Ascending aorta (tissue), 2 donors: ENCODE data around the gene BTD. TPM values are rescaled to one million over a fixed set of nuclear protein-coding genes. Genes with fewer than 3 reads are reported as not detected.

Experiments
- DNase-seq, 2 donors: peaks; one replicate each; pipeline ENCODE4 v3.0.0-alpha.2; 2019; ENCODE audit warnings: low spot score in 2 of 2
- H3K27ac ChIP-seq, 2 donors: fragments of 200-600 bp; sonication (generic); one replicate each; pipeline ENCODE4 v1.5.1; 2016 to 2017; ENCODE audit warnings: mild to moderate bottlenecking in 1 of 2
- H3K27me3 ChIP-seq: fragments of 200-600 bp; sonication (generic); one replicate; pipeline ENCODE4 v1.5.1; 2017
- H3K36me3 ChIP-seq, 2 donors: fragments of 200-600 bp; sonication (generic); one replicate each; pipeline ENCODE4 v1.5.1; 2016
- H3K4me1 ChIP-seq, 2 donors: fragments of 200-600 bp; sonication (generic); one replicate each; pipeline ENCODE4 v1.5.1; 2016 to 2017; ENCODE audit warnings: mild to moderate bottlenecking in 1 of 2
- H3K4me3 ChIP-seq, 2 donors: fragments of 200-600 bp; sonication (generic); one replicate each; pipeline ENCODE4 v1.5.1; 2016 to 2017; ENCODE audit warnings: mild to moderate bottlenecking in 1 of 2
- H3K9me3 ChIP-seq, 2 donors: fragments of 200-600 bp; sonication (generic); one replicate each; pipeline ENCODE4 v1.5.1; 2016
- CTCF ChIP-seq, 3 experiments: fragments of 200-600 bp in 2 of 3; fragments of 450-650 bp in 1 of 3; sonication (generic) in 2 of 3; IDR thresholded peaks; one replicate each; pipeline ENCODE4 v1.5.1; 2016 to 2019; ENCODE audit warnings: antibody characterized with exemption in 3 of 3, mild to moderate bottlenecking in 1 of 3, moderate library complexity in 1 of 3
- intact Hi-C: fragments of 100-400 bp; cut with DNase I; formaldehyde crosslinking; loops from one replicate; pipeline ENCODE4 v1.15.1; 2023
- total RNA-seq: library from RNA; depleted of rRNA; stranded (reverse); fragments of >200 nt; gene quantifications from one replicate; pipeline ENCODE4 v1.1.0, GENCODE V29; 2016

The BTD gene
- total RNA-seq, 1 donor from 2014 or later = 11.8 TPM

- intact Hi-C loops = no loop called here
- Histone ChIP-seq H3K27ac (no peak overlapping the region), H3K36me3 (peaks cover 38 to 41% of the 10 kb centered on the region in 2 donors), H3K27me3 (no peaks in the 10 kb centered on the region), H3K4me3 (no peak overlapping the region), H3K9me3 (no peaks in the 10 kb centered on the region), H3K4me1 (no peaks in the 10 kb centered on the region)
- no peak for DNase-seq
- TF ChIP-seq CTCF (IDR thresholded peaks at IDR 0.05) = no peak
Measured at GRCh38 chr3:15690230-15690629, 88.7 kb downstream of the BTD start.

- intact Hi-C loops = no loop called here
- H3K27ac ChIP-seq = no peak overlapping the region
- H3K36me3 ChIP-seq = peaks cover 36 to 38% of the 10 kb centered on the region in 2 donors
Measured at GRCh38 chr3:15690748-15691147, 89.2 kb downstream of the BTD start.

GRCh38 chr3:15693355-15693754 is 91.8 kb downstream of the BTD start:
- Histone ChIP-seq H3K36me3 (peaks cover 23 to 33% of the 10 kb centered on the region in 2 donors), H3K4me3 (no peak overlapping the region), H3K27me3 (no peaks in the 10 kb centered on the region), H3K9me3 (no peaks in the 10 kb centered on the region), H3K27ac (no peak overlapping the region), H3K4me1 (no peaks in the 10 kb centered on the region)
- no peak for DNase-seq
- TF ChIP-seq CTCF (IDR thresholded peaks at IDR 0.05) = no peak
- intact Hi-C loops = no loop called here

More at GRCh38 chr3:15690748-15691147, 89.2 kb downstream of the BTD start:
- Histone ChIP-seq H3K4me3 (no peak overlapping the region), H3K4me1 (no peaks in the 10 kb centered on the region), H3K9me3 (no peaks in the 10 kb centered on the region), H3K27me3 (no peaks in the 10 kb centered on the region)
- TF ChIP-seq CTCF (IDR thresholded peaks at IDR 0.05) = no peak
- no peak for DNase-seq

- peaks cover 16 to 21% of the 10 kb centered on the region in 2 donors for H3K36me3 ChIP-seq
- H3K27me3 ChIP-seq = no peaks in the 10 kb centered on the region
- intact Hi-C loops = no loop called here
- no peak for TF ChIP-seq CTCF (IDR thresholded peaks at IDR 0.05)
- no peak for DNase-seq
- H3K9me3 ChIP-seq = no peaks in the 10 kb centered on the region
- no peak overlapping the region for H3K27ac ChIP-seq
- H3K4me3 ChIP-seq = no peak overlapping the region
- H3K4me1 ChIP-seq = no peaks in the 10 kb centered on the region
Measured at GRCh38 chr3:15694628-15695027, 93.1 kb downstream of the BTD start.

Other genes starting within 250 kb of the BTD start
- 8.0 TPM for gene METTL6, start 174.2 kb upstream of the BTD start, total RNA-seq
- 5.2 TPM for gene EAF1, start 174.1 kb upstream of the BTD start, total RNA-seq
- 4.6 TPM for gene COLQ, start 80.0 kb upstream of the BTD start, total RNA-seq
- gene HACL1, start 176 bp upstream of the BTD start, total RNA-seq = 13.8 TPM
- gene ANKRD28, start 196.2 kb downstream of the BTD start, total RNA-seq = 19.7 TPM